Activated naive CD4-positive, alpha-beta T cell treated with anti-CD3 and anti-CD28 coated beads, Interleukin-2, amount 50 U/mL, for 72 hours (primary cell): ENCODE measurements around the gene PLLP. TPM values are rescaled to one million over a fixed set of nuclear protein-coding genes. Genes with fewer than 3 reads are reported as not detected.

Experiments used
- ATAC-seq, 2 donors: fragments of 150-1000 bp; cut with Tn5 transposase; 2 replicates each; pipeline ENCODE4 v1.10.0; 2021; ENCODE audit warnings: mild to moderate bottlenecking in 2 of 2, moderate library complexity in 2 of 2
- DNase-seq, 2 donors: peaks; one replicate each; pipeline ENCODE4 v3.0.0; 2021 to 2022; ENCODE audit warnings: low spot score in 2 of 2
- H3K27ac Mint-ChIP-seq, 2 donors: one replicate each; pipeline ENCODE4 v1.8.0; 2022; ENCODE audit warnings: mild to moderate bottlenecking in 2 of 2, mixed read lengths in 2 of 2
- H3K36me3 Mint-ChIP-seq, 2 donors: one replicate each; pipeline ENCODE4 v1.8.0; 2022; ENCODE audit warnings: mixed read lengths in 2 of 2
- H3K9me3 Mint-ChIP-seq, 2 donors: one replicate each; pipeline ENCODE4 v1.8.0; 2022; ENCODE audit warnings: mixed read lengths in 2 of 2
- total RNA-seq, 2 donors: library from RNA; stranded (reverse); gene quantifications; one replicate each; pipeline ENCODE4 v1.2.3, GENCODE V29; 2022

The PLLP gene
- total RNA-seq, 2 donors from 2014 or later, result 0.35 to 0.43 TPM

DNA sequence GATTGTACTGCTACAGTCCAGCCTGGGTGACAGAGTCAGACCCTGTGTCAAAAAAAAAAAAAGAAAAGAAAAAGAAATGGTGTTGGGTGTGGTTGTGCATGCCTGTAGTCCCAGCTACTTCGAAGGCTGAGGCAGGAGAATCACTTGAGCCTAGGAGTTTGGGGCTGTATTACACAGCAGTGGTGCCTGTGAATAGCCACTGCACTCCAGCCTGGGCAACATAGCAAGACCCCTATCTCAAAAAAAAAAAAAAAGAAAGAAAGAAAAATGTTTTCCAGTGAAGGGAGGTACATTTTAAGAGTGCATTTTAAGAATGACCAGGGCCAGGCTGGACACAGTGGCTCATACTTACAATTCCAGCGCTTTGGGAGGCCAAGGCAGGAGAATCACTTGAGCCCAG, 33.1 kb downstream of the PLLP start:
- DNase-seq (no peak), ATAC-seq (no peak)
- Mint-ChIP-seq H3K36me3 (peaks cover 10 to 12% of the 10 kb centered on the region in 2 donors), H3K27ac (no peak overlapping the region), H3K9me3 (no peaks in the 10 kb centered on the region)

DNA sequence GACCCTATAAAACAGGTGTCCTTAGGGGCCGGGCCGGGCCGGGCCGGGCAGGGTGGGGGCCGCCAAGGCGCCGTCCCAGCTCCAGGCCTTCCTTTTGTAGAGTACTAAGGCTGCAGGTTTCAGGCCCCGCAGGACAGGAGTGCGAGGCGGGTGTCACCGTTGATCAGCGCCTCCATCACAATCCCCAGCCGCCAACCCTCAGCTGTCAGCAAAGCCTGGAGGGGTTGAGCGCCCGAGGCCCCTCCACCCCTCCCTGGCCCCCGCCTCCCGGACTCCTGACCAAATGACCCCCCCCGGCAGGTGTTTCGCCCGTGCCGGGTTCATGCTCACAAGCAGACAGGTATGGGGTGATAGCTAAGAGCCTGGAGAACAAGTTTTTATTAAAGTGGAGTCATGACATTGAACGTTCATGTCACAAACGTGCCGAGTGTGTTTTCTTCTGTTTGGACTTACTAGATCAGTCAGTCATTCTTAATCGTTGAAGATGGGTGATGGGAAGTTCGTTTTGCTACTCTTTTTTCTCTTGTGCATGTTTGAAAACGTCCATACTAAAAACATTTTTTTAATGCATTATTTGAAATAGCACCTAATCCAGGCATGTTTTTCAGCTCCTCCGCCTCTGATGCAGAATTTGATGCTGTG, 38.9 kb downstream of the PLLP start:
- ATAC-seq, result peak; percentile 21 to 33
- peak overlapping the region; percentile 3 to 85 for H3K27ac Mint-ChIP-seq
- no peak for DNase-seq
- no peaks in the 10 kb centered on the region for H3K9me3 Mint-ChIP-seq
- peaks cover 0 to 15% of the 10 kb centered on the region in 2 donors for H3K36me3 Mint-ChIP-seq

DNA sequence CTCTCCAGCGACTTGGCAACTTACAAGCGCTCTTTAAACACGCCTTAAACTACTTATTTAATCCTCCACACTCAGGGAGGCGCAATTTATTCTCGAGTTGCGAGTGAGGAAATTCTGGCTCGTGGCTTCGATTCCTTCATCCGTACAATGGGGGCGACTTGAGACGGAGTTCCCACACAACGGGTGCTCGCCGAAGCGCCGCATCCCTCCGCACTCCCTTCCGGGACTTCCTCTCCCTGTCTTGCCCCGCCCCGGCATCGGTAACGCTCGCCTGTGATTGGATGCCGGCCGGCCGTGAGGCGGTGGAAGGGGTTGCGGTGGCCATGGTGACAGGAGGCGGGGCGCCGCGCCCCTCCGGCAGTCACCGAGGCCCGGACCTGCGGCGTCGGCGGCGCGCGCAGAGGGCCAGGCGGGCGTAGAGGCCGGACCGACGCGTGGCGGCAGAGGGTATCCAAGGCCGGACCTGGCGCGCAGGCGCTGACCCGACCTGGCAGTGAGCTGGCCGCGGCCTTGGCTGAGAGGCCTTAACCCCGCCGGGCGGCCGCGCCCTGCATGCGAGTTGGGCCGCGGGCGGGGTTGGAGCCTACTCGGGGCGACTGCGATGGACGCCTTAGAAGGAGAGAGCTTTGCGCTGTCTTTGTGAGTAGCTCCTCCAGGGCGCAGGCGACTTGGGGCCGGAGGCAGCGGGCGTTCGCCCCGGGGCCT, 39.6 kb downstream of the PLLP start, which contains the start of gene ARL2BP:
Gene ARL2BP, plus strand, starts transcription at position 493 of the 705 bp plus-strand sequence. Its CDS starts 109 bp downstream, at position 602.
- peak; percentile 98 for DNase-seq
- peak; percentile 97 to 98 for ATAC-seq
- H3K36me3 Mint-ChIP-seq, result peaks cover 0 to 14% of the 10 kb centered on the region in 2 donors

GRCh38 chr16:57244463-57244766, 40.1 kb downstream of the PLLP start:
- Mint-ChIP-seq H3K9me3 (no peaks in the 10 kb centered on the region), H3K36me3 (peaks cover 0 to 9% of the 10 kb centered on the region in 2 donors), H3K27ac (peak overlapping the region; percentile 93 to 97)
- ATAC-seq (peak; percentile 59 to 63), DNase-seq (no peak)

More for the DNA sequence above, 39.6 kb downstream of the PLLP start, which contains the start of gene ARL2BP:
- no peaks in the 10 kb centered on the region for H3K9me3 Mint-ChIP-seq
- peak within 1 kb of the TSS; percentile 93 to 97 for H3K27ac Mint-ChIP-seq

DNA sequence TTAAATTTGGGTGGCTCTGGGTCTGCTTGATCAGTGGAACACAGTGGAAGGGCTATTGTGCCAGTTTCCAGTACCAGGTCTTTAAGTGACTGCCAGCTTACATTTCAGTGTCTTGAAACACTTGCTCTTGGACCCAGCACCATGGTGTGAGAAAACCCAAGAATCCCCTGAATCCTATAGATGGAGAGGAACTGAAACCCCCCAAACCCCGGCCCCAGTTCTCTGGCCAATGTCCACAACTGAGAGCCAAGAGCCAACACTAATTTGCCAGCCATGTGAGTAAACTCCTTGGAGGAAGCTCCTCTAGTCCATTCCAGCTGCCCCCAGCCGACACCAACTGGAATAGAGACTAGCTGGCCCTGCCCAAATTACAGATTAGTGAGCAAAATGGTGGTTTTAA, 41.8 kb downstream of the PLLP start:
- DNase-seq (no peak), ATAC-seq (no peak)
- peaks cover 0 to 6% of the 10 kb centered on the region in 2 donors for H3K36me3 Mint-ChIP-seq
- no peaks in the 10 kb centered on the region for H3K9me3 Mint-ChIP-seq
- H3K27ac Mint-ChIP-seq, result peak overlapping the region in 1 of 2 donors; percentile 11

- ATAC-seq, result no peak
- Mint-ChIP-seq H3K36me3 (peaks cover 2 to 6% of the 10 kb centered on the region in 2 donors), H3K9me3 (no peaks in the 10 kb centered on the region), H3K27ac (peak overlapping the region in 1 of 2 donors; percentile 24)
- DNase-seq, result no peak
Observed at GRCh38 chr16:57240851-57241250, 43.6 kb downstream of the PLLP start.

DNA sequence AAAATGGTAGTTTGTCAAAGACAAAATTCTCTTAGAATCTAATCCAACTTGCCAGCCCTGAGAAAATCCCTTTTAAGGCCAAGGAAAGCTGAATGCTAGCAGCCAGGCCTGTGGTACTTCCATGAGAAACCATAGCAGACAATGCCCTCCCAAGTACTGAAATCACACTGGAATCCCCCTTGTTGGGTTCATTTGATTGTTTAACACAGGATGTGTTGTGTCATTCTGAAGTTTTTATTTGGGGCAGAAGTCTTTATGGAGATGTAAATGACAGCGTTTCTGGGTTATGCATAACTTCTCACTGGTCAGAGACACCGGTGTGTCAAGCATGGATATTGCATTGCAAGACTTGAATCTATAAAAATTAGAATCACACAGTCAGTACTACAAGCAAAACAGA, 45.4 kb downstream of the PLLP start:
- Mint-ChIP-seq H3K27ac (no peak overlapping the region), H3K36me3 (peaks cover 0 to 13% of the 10 kb centered on the region in 2 donors), H3K9me3 (no peaks in the 10 kb centered on the region)
- ATAC-seq (no peak), DNase-seq (no peak)

DNA sequence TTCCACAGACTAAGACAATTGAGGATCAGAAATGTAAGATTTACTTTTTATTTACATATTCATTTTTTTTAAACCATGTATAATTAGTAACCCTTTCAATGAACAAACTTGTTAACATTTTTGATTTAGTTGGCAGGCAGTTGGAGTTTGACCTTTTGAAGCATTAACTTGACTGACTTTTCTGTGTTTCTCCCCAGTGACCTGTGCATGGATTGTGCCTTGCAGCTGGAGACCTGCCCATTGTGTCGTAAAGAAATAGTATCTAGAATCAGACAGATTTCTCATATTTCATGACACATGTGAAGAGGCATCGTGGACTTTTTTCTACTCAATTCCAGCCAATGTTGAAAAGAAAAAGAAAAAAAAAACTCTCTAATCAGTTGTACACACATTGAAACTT, 45.8 kb downstream of the PLLP start:
- peaks cover 0 to 13% of the 10 kb centered on the region in 2 donors for H3K36me3 Mint-ChIP-seq
- no peaks in the 10 kb centered on the region for H3K9me3 Mint-ChIP-seq
- no peak overlapping the region for H3K27ac Mint-ChIP-seq
- no peak for ATAC-seq
- no peak for DNase-seq

DNA sequence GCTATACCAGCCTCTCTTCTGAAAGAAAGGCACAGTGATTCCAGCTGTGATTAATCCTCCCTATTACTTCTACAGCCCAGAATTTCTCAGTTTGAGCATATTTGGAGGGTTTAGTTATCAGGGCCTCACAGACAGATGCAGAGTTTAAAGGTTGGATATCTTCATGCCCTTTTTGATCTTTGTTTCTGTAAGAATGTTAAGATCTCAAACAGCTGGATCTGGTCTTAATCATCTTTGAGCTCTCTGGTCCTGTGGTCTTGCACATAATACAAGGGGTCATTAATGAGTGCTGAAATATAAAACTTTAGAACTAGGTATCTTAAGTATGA, 48.5 kb downstream of the PLLP start:
- peak overlapping the region; percentile 48 to 82 for H3K27ac Mint-ChIP-seq
- H3K36me3 Mint-ChIP-seq, result peaks cover 0 to 13% of the 10 kb centered on the region in 2 donors
- ATAC-seq (no peak), DNase-seq (no peak)
- H3K9me3 Mint-ChIP-seq, result no peaks in the 10 kb centered on the region

GRCh38 chr16:57235128-57236021, 49.1 kb downstream of the PLLP start:
- no peaks in the 10 kb centered on the region for H3K9me3 Mint-ChIP-seq
- H3K36me3 Mint-ChIP-seq, result peaks cover 0 to 16% of the 10 kb centered on the region in 2 donors
- peak in 1 of 2 donors; percentile 43 for DNase-seq
- ATAC-seq, result peak; percentile 92 to 97
- H3K27ac Mint-ChIP-seq, result peak overlapping the region in 1 of 2 donors; percentile 82

- Mint-ChIP-seq H3K27ac (no peak overlapping the region), H3K36me3 (peaks cover 0 to 20% of the 10 kb centered on the region in 2 donors), H3K9me3 (no peaks in the 10 kb centered on the region)
- no peak for DNase-seq
- no peak for ATAC-seq
Observed at GRCh38 chr16:57234707-57235092, 49.8 kb downstream of the PLLP start.

DNA sequence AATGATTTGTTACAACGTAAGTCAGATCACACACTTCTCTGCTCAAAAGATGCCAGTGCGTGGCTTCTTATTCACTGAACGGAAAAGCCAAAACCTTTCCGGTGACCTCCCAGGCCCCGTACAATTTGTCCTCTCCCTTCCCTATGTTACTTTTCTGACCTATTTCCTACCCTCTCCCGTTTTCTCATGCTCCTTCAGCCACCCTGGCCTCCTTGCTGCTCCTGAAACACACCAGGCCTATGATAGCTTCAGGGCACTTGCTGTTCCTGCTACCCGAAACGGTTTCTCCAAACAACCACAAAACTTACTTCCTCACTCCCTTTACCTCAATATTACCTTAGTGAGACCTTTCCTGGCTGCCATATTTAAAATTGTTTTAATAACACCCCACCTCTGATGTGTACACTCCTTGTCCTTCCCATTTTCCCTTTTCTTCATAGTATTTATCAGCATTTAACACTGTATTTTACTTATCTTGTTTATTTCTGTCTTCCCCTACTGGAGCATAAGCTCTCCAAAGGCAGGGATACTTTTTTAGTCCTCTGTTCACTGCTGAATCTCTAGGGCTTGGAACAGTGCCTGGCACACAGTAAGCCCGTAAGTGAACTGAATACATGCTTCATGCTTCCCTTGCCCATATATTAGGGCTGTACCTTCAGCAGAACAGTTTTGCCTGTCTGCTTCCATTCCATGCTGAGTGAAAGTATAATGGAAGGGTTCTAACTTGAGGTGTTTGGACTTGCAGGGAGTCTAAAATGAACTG, 50.3 kb downstream of the PLLP start:
- Mint-ChIP-seq H3K9me3 (no peaks in the 10 kb centered on the region), H3K36me3 (peaks cover 0 to 20% of the 10 kb centered on the region in 2 donors)
- no peak for ATAC-seq

DNA sequence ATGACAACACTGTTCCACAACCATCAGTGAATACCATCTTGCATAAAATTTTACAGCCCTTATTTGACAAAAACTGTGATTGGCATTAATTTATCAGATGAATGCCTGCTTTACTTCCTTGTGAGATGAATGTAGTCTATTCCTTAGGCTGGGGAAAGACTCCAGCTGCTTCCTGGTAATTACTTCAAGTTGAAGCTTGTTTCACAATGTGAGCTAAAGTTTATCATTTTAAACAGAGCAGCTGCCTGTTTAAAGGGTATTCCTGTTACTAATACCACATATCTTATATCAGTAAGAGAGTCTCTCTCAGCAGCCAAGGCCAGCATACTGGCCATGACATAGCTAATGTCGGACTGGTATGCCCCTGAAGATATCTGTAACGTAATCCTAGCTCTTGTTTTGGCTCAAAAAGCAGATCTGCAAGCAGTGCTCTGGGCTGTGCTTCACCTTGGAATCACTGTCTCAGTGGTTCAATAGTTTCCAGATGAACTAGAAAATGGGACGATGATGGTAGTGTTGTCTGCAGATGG, 52.6 kb downstream of the PLLP start:
- H3K27ac Mint-ChIP-seq, result no peak overlapping the region
- H3K36me3 Mint-ChIP-seq, result peaks cover 0 to 20% of the 10 kb centered on the region in 2 donors
- no peak for DNase-seq
- H3K9me3 Mint-ChIP-seq, result no peaks in the 10 kb centered on the region
- no peak for ATAC-seq

More for the DNA sequence above, 50.3 kb downstream of the PLLP start:
- no peak for DNase-seq
- no peak overlapping the region for H3K27ac Mint-ChIP-seq

DNA sequence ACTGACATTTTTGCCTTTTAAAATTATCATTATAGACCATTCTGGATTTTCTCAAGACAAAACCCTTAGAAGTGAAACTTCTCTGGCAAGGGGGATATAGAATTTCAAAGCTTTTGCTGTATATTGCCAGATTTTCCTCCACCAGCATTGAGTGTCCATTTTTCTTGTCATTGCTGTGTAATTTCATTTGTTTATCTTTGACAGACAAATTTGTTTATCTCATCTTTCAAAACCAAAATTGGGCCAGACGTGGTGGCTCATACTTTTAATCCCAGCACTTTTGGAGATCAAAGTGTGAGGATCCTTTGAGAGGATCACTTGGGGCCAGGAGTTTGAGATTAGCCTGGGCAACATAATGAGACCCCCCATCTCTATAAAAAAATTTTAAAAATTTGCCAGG, 55.4 kb downstream of the PLLP start:
- no peaks in the 10 kb centered on the region for H3K9me3 Mint-ChIP-seq
- no peak overlapping the region for H3K27ac Mint-ChIP-seq
- peaks cover 0 to 8% of the 10 kb centered on the region in 2 donors for H3K36me3 Mint-ChIP-seq
- DNase-seq (no peak), ATAC-seq (no peak)

- ATAC-seq (no peak), DNase-seq (no peak)
- Mint-ChIP-seq H3K9me3 (no peaks in the 10 kb centered on the region), H3K27ac (no peak overlapping the region), H3K36me3 (peaks cover 0 to 8% of the 10 kb centered on the region in 2 donors)
Observed at GRCh38 chr16:57226701-57227621, 57.5 kb downstream of the PLLP start.
